Stimulated activated naive CD4-positive, alpha-beta T cell (primary cell): Measurements from ENCODE around the gene ELOVL4.

Experiments
- DNase-seq, 6 experiments: peaks; one replicate each; lab custom pipeline; 2025; lab: John Stamatoyannopoulos, UW

The ELOVL4 gene

GRCh38 chr6:79911992-79912391 is 35.4 kb downstream of the ELOVL4 start:
- no peak for DNase-seq

- no peak for DNase-seq
Measured at GRCh38 chr6:79909517-79909916, 37.8 kb downstream of the ELOVL4 start.

GRCh38 chr6:79902046-79902445 is 45.3 kb downstream of the ELOVL4 start:
- DNase-seq, result no peak

GRCh38 chr6:79898076-79898475 is 49.3 kb downstream of the ELOVL4 start:
- no peak for DNase-seq

- no peak for DNase-seq
Measured at GRCh38 chr6:79896075-79896449, 51.3 kb downstream of the ELOVL4 start.

- no peak for DNase-seq
Measured at GRCh38 chr6:79895382-79896074, 51.8 kb downstream of the ELOVL4 start.

- DNase-seq, result no peak
Measured at GRCh38 chr6:79894939-79895338, 52.4 kb downstream of the ELOVL4 start.

- no peak for DNase-seq
Measured at GRCh38 chr6:79888587-79888986, 58.8 kb downstream of the ELOVL4 start.

GRCh38 chr6:79878142-79878748 is 69.1 kb downstream of the ELOVL4 start:
- no peak for DNase-seq

- DNase-seq, result no peak
Measured at GRCh38 chr6:79874531-79875134, 72.7 kb downstream of the ELOVL4 start.

- DNase-seq, result no peak
Measured at GRCh38 chr6:79872986-79873385, 74.4 kb downstream of the ELOVL4 start.

- no peak for DNase-seq
Measured at GRCh38 chr6:79872303-79872702, 75.0 kb downstream of the ELOVL4 start.

GRCh38 chr6:79869600-79870084 is 77.7 kb downstream of the ELOVL4 start:
- DNase-seq, result peak; percentile 42 to 73 (median 54)

GRCh38 chr6:79869184-79869583 is 78.2 kb downstream of the ELOVL4 start:
- no peak for DNase-seq

GRCh38 chr6:79868098-79868722 is 79.1 kb downstream of the ELOVL4 start:
- peak in 3 of 6 experiments; percentile 30 to 60 (median 51) for DNase-seq
